ENCODE data around the gene INPP5A. TPM values are rescaled to one million over a fixed set of nuclear protein-coding genes. Genes with fewer than 3 reads are reported as not detected.
"Not testable (repeated sequence)": the region's sequence is repeated elsewhere in the genome, so short reads cannot be mapped to it uniquely, and the experiment has no call there.

INPP5A gene
- total RNA-seq, 1 donor from 2014 or later, result 103 TPM

DNA sequence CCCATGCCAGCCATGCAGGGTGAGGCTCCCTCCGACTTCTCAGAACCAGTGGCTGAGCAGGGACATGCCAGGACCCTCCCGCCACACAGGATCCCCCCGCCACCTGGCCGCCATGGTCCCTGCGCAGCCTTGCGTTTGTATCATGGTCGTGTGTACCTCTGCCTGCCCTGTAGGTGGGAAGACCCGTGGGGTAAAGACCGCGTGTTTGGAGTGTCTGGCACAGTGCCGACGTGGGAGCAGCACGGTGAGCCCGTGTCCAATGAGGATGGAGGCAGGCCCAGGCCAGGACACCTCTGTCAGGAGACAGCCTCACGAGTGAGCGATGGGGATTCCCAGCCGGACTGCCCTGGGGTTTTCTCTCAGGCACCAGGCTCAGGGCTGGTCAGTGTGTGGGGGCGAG lies 216.5 kb downstream of the INPP5A start:
- DNase-seq (ENCODE audit: low spot score), result no peak

DNA sequence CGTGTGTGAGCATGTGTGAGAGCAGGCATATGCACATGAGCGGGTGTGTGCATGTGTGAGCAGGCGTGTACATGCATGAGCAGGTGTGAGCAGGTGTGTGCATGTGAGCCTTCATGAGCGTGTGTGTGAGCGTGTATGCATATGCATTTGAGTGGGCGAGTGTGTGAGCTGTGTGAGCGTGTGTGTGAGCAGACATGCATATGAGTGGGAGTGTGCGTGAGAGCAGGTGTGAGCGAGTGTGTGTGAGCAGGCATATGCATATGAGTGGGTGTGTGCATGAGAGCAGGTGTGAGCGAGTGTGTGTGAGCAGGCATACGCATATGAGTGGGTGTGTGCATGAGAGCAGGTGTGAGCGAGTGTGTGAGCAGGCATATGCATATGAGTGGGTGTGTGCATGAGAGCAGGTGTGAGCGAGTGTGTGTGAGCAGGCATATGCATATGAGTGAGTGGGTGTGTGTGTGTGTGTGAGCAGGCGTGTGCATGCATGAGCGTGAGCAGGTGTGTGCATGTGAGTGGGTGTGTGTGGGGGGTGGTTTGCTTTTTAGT lies 217.7 kb downstream of the INPP5A start:
- no peak for DNase-seq (ENCODE audit: low spot score)

DNA sequence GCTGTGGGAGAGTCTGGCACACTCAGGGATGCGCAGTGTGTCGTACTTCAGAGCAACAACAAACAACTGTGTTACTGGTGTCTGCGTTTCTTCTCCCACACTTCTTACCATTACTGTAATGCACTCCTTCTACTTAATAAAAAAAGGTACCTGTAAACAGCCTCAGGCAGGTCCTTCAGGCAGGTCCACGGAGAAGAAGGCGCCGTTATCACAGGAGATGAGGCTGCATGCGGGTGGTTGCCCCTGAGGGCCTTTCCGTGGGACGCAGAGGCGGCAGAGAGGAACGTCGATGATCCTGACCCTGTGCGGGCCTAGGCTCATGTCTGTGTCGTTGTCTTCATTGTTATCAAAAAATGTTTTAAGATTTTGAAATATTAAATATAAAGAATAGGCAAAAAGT lies 219.0 kb downstream of the INPP5A start:
- no peak for DNase-seq (ENCODE audit: low spot score)

DNA sequence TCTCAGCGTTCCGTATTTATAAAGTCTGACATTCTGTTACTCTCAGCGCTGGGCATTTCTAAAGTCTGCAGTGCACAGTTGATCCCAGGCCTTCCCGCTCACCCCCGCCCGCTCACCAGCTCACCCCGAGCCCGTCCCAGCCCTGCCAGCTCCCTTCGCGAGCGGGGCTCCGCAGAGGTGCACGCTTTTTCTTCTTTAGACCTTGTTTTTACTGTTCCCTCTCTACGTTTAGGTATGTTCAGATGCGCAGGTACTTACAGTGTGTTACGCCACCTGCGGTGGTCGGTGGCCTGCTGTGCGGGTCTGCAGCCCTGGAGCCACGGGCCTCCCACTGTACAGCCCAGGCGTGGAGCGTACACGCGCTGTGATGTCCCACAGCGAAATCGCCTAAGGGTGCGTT lies 219.6 kb downstream of the INPP5A start:
- DNase-seq (ENCODE audit: low spot score), result no peak

DNA sequence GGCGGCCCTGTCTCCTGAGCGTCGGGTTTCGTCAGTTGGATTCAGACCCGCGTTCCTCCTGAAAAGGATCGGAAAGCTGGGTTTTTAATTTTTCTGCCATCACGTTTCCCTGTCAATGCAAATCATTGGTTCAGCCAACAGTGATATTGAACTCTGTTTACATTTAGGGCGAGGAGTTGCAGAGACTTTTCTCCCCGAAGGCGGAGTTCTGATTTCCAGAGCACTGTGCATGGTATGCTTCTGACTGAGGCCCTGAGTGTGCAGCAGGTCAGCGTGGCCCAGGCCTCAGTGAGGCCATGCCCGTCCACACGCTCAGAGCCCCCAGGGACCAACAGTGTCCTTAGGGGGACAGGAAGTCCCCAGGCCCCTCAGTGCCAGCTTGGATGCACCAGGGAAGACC lies 221.3 kb downstream of the INPP5A start:
- no peak for DNase-seq (ENCODE audit: low spot score)

DNA sequence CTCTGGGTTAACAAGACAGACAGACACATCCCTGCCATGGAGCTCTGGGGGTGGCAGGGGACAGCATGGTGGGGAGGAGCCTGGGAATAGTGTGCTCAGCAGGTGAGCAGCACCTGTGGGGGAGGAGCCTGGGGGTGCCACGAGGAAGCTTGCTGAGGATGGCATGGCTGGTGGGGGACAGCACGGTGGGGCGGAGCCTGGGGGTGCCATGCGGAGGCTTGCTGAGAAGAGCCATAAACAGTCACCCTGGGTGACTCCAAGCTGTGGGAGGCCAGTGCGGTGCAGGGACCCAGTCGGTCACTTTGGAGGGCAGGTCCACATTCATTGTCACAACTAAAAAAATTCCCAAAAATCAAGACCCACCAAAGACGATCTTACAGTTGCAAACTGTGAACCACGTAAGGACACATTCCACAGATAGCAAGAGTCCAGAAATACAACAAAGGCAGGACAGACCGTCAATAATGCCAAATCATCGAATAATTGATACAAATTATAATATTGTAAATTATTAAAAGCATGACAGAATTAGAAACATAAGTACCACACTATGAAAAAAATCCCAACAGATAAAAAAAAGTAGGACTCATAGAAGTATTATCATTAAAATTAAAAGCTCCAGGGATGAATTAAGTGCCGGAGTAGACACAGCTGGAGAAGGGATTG lies 223.9 kb downstream of the INPP5A start:
- no peak for DNase-seq (ENCODE audit: low spot score)

DNA sequence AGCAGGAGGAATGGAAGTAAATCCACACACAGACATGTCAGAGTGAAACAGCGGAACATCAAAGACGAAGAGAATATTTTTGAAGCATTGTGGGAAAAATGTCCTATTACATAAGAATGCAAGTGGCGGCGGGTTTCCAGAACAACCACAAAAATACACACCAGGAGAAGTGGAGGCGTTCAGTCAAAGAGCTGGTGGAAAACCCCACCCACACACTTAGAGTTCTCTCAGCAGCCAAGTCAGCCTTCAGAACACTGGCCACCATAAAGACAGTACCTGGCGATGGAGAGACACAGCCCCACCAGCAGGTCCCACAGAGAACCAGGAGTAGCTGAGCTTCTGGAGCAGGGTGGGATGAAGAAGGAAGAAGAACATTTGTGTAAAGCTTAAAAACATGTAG lies 224.7 kb downstream of the INPP5A start:
- no peak for DNase-seq (ENCODE audit: low spot score)

DNA sequence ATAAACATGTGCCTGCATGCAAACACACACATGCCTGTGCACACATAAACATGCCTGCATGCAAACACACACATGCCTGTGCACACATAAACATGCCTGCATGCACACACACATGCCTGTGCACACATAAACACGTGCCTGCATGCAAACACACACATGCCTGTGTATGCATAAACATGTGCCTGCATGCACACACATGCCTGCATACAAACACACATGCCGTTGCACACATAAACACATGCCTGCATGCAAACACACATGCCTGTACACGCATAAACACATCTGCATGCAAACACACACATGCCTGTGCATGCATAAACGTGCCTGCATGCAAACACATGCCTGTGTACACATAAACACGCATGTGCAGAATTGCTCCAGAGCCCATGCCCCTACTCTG lies 226.0 kb downstream of the INPP5A start:
- DNase-seq (ENCODE audit: low spot score), result no peak

DNA sequence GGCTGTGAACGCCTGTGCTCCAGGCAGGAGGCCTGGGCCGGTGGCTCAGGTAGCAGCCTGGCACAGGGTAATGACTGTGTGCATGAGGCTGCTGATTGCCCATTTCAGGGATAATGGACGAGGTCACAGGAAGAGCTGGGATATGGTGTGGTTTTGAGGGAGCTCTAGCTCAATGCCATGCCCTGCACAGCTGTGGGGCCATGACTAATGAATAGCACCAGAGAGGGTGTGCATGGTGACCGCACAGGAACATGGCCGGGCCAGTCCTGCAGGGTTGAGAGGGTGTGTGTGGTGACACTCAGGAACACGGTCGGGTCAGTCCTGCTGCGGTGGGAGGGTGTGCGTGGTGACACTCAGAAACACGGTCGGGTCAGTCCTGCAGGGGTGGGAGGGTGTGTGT lies 226.5 kb downstream of the INPP5A start:
- DNase-seq (ENCODE audit: low spot score), result no peak

DNA sequence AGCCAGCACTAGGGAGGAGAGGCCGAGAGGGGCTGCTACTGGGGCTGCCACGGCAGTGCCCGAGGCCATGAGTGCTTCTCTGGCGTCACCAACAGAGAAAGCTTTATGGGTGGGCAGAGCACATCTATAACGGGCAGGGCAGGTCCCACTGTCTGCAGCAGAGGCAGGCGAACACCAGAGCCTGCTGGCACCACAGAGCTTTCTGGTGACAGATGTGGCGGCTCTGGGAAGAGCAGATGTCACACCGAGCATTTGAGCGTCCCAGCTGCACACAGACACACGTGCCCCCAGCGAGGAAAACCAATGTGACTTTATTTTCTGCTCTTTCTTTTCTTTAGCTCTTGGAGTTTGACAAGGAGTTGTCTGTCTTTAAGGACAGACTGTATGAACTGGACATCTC lies 227.8 kb downstream of the INPP5A start:
- DNase-seq (ENCODE audit: low spot score), result no peak

DNA sequence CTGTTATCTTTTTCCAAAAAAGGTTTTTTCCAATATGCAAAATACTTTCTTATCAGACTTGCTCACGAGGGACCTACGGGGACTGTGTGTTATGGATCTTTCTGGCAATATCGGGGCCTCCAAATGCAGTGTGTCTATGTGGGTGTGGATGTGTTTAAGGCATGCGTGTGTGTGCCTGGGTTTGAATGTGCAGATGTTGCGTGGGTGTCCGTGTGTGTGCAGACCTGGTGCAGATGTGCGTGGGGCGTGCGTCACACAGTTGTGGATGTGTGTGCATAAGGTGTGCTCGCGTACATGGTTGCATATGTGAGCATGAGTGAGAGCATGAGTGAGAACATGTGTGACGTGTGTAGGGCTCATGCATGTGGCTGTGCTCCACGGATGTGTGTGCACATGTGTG lies 228.7 kb downstream of the INPP5A start:
- DNase-seq (ENCODE audit: low spot score), result no peak

DNA sequence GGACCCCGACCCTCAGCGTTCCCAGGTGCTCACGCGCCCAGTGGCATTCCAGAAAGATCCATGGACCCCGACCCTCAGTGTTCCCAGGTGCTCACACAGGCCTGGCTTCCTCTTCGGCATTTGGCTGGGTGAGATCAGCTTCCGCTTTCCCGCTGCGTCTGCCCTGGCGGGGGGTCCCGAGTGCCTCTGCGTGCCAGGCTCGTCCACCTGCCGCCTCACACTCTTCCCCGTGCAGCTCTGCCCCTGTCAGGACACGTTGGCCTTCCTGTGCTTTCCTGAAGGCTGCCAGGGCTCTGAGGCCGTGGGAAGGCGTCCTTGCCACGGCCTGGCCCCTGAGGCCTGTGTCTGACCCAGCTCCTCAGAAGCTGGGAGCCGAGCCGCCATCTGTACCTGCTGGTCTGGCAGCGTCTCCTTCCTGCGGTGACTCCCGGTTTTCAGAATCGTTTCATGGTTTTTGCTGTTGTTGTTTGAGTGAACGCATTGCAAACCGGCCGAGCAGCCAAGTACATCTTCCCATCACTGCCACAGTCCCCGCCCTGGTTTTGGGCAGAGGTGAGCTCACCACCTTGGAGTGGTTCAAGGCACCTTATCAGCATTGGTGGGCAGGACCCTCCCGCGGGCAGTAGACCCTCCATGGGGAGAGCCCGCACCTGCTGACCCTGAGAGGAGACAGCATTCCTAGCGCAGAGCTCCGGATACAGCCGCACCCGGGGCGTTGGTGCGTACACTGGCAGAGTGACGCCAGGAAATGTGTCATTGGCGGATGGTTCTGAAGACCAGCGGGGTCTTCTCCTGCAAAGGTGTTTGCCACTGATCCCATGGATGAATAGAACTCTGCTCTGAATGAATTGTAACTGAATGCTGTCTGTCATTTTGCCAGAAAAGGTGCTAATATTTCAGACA lies 231.0 kb downstream of the INPP5A start:
- no peak for DNase-seq (ENCODE audit: low spot score)

DNA sequence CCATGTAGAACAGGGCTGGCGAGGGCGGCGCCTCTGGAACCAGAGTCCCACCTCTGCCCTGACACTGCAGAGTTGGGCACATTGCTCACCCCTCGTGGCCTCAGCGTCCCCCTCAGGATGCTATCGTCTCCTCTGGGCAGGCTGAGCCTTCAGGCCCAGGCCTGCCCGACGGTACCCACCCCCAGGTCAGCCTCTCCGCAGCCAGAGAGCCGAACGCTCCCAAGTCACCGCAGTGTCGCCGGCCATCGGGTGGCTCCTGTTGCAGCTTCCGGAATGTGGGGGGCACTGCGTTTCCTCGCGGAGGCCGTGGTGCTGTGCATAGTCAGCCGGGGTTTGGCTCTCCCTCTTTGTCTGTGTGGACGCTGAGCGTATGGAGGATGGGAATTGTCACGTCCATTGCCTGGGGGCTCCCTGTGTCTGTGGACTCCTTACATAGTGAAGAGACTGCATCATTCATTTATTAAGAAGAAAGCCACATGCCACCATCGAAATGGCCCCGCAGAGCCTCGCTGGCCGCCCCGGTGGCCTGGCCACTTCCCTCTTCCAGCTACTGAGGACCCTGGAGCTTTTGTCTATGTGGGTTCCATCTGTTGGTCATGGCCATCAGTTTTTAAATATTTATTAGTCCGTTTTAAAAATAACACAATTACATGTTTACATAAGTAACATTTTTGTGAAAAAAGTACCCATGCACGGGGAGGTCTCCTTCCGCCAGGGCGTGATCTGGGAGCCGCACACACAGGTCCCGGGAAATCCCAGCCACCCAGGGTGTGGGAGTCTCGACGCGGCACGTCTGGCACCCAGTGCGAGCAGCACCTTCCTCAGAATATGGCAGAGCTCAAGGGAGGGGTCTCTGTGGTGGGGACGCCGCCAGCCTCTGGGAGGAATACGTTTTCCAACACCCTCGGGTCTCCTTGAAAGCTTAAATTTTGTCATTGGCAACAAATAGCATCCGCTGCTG lies 232.8 kb downstream of the INPP5A start:
- DNase-seq (ENCODE audit: low spot score), result no peak

DNA sequence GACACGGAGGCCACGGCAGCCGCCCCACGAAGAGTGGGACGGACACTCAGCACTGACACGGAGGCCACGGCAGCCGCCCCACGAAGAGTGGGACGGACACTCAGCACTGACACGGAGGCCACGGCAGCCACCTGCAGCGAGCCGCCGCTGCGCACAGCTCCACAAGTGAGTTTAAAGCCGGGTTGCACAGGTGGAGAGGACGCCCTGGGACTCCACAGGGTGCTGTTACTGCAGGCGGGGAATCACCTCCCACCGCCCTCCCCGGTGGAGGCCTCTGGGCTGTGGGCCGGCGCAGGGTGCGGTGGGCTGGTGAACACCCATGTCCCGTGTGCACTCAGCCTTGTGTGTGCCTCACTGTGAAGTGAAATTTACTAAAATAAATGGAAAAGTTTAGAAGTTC lies 235.2 kb downstream of the INPP5A start:
- DNase-seq (ENCODE audit: low spot score), result not testable (repeated sequence)

DNA sequence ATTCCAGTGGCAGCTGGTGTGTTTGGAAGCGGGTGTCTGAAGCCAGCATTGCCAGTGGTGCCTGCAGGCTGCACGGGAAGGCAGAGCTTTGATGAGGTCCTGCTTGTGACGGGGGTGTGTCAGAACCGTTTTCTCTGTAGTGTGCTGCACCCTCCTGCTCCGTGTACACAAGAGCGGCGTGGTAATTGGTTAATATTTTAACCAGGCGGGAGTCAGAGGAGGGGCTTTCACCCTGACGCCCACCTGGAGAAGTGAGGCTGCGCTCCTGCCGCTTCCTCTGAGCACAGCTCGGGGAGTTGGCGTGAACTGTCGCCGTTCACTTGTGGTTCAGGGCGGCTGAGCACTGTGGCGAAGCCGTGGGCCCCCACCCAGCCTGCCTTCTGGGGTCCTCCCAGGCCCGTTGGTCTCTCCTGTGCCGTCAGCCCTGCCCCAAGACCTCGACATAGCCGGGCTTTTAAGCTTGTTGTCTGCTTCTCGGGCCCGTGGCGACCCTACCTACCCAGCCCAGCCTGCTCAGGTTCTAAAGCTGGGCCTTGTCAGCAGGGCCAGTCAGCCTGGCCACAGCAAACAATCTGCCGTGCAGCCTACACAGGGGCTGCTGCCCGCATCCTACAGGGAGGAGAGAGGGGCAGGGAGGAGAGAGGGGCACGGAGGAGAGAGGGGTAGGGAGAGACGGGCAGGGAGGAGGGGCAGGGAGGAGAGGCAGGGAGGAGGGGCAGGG lies 236.8 kb downstream of the INPP5A start:
- DNase-seq (ENCODE audit: low spot score), result no peak

DNA sequence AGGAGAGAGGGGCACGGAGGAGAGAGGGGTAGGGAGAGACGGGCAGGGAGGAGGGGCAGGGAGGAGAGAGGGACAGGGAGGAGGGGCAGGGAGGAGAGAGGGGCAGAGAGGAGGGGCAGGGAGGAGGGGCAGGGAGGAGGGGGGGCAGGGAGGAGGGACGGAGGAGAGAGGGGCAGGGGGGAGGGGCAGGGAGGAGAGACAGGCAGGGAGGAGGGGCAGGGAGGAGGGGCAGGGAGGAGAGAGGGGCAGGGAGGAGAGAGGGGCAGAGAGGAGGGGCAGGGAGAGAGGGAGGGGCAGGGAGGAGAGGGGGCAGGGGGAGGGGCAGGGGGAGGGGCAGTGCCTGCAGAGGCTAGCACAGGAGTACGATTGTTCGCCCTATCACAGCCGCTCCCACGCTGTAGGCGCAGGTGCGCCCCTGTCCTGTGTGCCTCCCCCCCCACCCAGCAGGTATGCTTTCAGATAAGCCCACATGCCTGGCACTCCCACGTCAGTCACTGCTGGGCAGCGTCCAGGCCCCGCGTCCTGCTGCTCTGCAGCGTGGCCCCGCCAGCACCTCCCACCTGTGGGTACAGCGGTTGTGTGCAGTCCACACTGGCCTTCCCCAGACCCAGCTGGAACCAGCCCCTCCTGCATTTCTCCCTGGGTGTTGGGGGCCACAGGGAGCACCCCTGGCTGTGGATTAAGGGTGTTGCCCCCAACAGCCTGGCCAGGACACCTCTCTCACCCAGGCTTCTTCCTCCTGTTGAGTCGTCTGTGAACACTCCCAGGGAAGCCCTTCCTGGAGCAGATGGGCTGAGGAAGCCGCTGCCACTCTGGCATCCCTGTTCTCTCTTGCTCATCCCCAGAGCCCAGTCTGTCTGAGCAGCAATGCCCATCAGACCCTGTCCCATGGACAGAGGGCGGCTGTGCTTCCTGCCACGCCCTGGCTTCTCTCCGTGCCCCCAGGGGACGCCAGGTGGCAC lies 237.6 kb downstream of the INPP5A start:
- no peak for DNase-seq (ENCODE audit: low spot score)

DNA sequence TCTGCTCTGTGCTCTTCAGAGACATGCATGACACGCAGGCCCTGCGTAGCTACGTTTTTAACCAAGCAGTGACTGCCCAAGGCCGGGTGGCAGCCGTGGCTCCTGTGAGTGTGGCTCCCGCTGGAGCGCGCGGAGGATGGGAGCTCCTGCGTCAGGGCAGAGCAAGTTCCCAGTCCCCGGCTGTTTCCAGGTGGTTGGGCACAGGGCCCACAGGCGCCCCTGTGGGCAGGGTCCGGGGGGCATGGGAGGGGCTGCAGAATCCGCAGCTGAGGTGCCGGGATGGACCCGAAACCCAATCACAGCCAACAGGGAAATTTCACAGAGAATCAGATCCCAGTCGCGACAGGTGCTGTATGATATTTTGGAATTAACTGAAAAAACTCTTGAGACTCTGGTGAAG lies 238.6 kb downstream of the INPP5A start:
- no peak for DNase-seq (ENCODE audit: low spot score)

DNA sequence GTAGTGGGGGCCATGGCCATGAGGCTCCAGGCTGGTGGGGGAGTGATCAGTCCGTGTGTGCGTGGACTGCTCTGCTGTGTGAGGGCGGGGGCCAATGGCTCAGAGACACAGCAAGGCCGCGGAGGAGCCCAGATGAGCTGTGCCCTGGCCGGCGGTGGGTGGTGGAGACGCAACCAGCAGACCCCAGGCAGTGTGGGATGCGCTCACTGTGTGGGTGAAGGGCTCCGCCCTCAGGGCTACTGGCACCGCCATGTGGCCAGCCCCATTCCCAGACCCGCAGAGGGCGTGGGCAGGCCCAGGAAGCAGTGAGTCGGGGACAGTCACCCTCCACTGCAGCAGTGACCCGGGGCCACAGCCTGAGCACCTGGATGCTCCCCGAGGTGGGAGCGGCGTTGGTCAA lies 239.2 kb downstream of the INPP5A start:
- no peak for DNase-seq (ENCODE audit: low spot score)

DNA sequence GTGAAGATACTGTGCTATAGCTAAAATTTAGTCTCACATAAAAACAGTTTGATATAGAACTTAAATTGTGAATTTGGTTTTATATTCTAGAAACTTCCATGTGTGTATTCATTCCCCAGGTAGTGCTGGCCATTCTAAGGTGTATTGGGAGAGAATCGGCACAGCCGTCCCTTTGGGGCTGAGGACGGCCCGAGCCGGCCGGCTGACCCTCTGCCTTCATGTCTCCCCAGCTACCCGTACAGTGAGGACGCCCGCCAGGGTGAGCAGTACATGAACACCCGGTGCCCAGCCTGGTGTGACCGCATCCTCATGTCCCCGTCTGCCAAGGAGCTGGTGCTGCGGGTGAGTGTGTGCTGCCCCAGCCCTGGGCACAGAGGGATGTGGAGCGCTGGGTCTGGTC lies 239.9 kb downstream of the INPP5A start:
- DNase-seq (ENCODE audit: low spot score), result no peak

Measured in umbilical cord (tissue), 2 donors.